Transverse colon (tissue), 4 donors: ENCODE results near the gene IFNGR1. TPM values are rescaled to one million over a fixed set of nuclear protein-coding genes. Genes with fewer than 3 reads are reported as not detected.

Source experiments
- DNase-seq: peaks from one replicate; pipeline ENCODE4 v3.0.0-alpha.2; 2019
- H3K27ac ChIP-seq, 4 donors: fragments of 200-600 bp; sonication (generic); 2 replicates each; pipeline ENCODE4 v1.5.1; 2016 to 2018; ENCODE audit warnings: inconsistent platforms in 4 of 4
- H3K27me3 ChIP-seq: fragments of 200-600 bp; sonication (generic); 2 replicates; pipeline ENCODE4 v1.5.1; 2017; ENCODE audit warnings: inconsistent platforms
- H3K36me3 ChIP-seq, 4 donors: fragments of 200-600 bp; sonication (generic); 2 replicates each; pipeline ENCODE4 v1.5.1; 2017 to 2019; ENCODE audit warnings: inconsistent platforms in 4 of 4
- H3K4me1 ChIP-seq, 4 donors: fragments of 200-600 bp; sonication (generic); 2 replicates each; pipeline ENCODE4 v1.5.1; 2017 to 2020; ENCODE audit warnings: inconsistent platforms in 4 of 4
- H3K4me3 ChIP-seq, 4 donors: fragments of 200-600 bp; sonication (generic); 1 replicate in 1 of 4; 2 replicates in 3 of 4; pipeline versions ENCODE4 v1.5.1 to v1.6.1; 2017 to 2019; ENCODE audit warnings: inconsistent platforms in 4 of 4
- H3K9me3 ChIP-seq, 2 donors: fragments of 200-600 bp; sonication (generic); 2 replicates each; pipeline ENCODE4 v1.5.1; 2017 to 2019; ENCODE audit warnings: inconsistent platforms in 2 of 2
- CTCF ChIP-seq, 5 experiments: fragments of 200-600 bp in 3 of 5; fragments of 450-650 bp in 2 of 5; sonication (generic) in 3 of 5; IDR thresholded peaks; 1 replicate in 2 of 5; 2 replicates in 3 of 5; pipeline ENCODE4 v1.5.1; 2016 to 2017; ENCODE audit warnings: antibody characterized with exemption in 5 of 5, inconsistent platforms in 3 of 5, mild to moderate bottlenecking in 2 of 5, moderate library complexity in 1 of 5
- EP300 ChIP-seq: sonication (generic); formaldehyde crosslinking; IDR thresholded peaks from one replicate; pipeline ENCODE4 v1.6.1; 2017; ENCODE audit warnings: antibody characterized with exemption, low read depth
- POLR2A ChIP-seq: fragments of 450-650 bp; IDR thresholded peaks from one replicate; pipeline ENCODE4 v1.6.1; 2016; ENCODE audit warnings: antibody characterized with exemption, mild to moderate bottlenecking, moderate library complexity
- POLR2AphosphoS5 ChIP-seq, 3 donors: sonication (generic); formaldehyde crosslinking; IDR thresholded peaks; one replicate each; pipeline ENCODE4 v1.6.1; 2016; ENCODE audit warnings: antibody characterized with exemption in 3 of 3
- WGBS, 2 donors: methylation state at CpG; one replicate each; pipeline ENCODE4 v1.1.5; 2018; ENCODE audit warnings: low coverage in 1 of 2; 5-methylcytosine and 5-hydroxymethylcytosine counted together
- in situ Hi-C, 4 donors: fragments of 200-750 bp; cut with MboI; loops; one replicate each; pipeline versions ENCODE4 v1.15.0 to v1.15.1; 2017; ENCODE audit warnings: low sequenced_read_pairs in 3 of 4, low pct_ligation_motif_present in 1 of 4, low pct_unique_long_range_greater_than_20kb in 1 of 4
- intact Hi-C: fragments of 100-400 bp; cut with DNase I; formaldehyde crosslinking; loops from one replicate; pipeline ENCODE4 v1.15.1; 2023; ENCODE audit warnings: low total_unique reads
- total RNA-seq, 4 donors: library from RNA; depleted of rRNA; stranded (reverse); fragments of >200 nt; gene quantifications; one replicate each; pipeline ENCODE4 v1.1.0, GENCODE V29; 2016

The IFNGR1 gene
- total RNA-seq, 4 donors from 2014 or later = 7.0 to 116 (median 86.8) TPM

- peak in 1 of 5 experiments; percentile 10 for TF ChIP-seq CTCF (IDR thresholded peaks at IDR 0.05)
- no peak for TF ChIP-seq POLR2AphosphoS5 (IDR thresholded peaks at IDR 0.05)
- no peak for DNase-seq
- in situ Hi-C loops = no loop called here
- H3K4me3 ChIP-seq = no peak overlapping the region
- WGBS, 2 donors = 86 to 87% methylated on average over 6 of the region's 6 CpGs
- H3K36me3 ChIP-seq = peaks cover 0 to 86% (median 35%) of the 10 kb centered on the region in 4 donors
- no peak overlapping the region for H3K27ac ChIP-seq
- intact Hi-C loops = no loop called here
- H3K9me3 ChIP-seq = no peaks in the 10 kb centered on the region
- H3K27me3 ChIP-seq = no peaks in the 10 kb centered on the region
- peaks cover 0 to 6% (median 0%) of the 10 kb centered on the region in 4 donors for H3K4me1 ChIP-seq
Observed at GRCh38 chr6:137202078-137202477, 17.1 kb downstream of the IFNGR1 start.

DNA sequence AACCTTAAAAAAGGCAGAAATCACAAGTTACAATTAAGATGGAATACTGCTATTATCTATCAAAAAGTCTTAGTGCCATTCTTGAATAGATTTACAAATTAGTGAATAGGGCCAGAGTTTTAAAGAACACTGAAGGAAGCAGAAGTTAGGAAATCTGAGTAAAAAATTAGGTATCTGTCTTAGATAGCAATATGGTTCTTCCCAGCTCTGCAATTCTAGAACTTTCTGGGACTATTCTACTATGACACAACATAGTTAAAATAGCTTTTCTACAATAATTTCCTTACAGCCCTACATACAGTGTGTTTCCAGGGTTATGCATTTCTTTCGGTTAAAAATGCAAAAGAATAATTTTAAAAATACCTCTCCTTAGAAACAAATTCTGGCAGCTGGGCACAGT lies 18.2 kb downstream of the IFNGR1 start:
- in situ Hi-C loops = no loop called here
- Histone ChIP-seq H3K9me3 (no peaks in the 10 kb centered on the region), H3K27me3 (no peaks in the 10 kb centered on the region), H3K4me3 (no peak overlapping the region), H3K36me3 (peaks cover 0 to 81% (median 34%) of the 10 kb centered on the region in 4 donors), H3K4me1 (peaks cover 0 to 7% (median 0%) of the 10 kb centered on the region in 4 donors), H3K27ac (no peak overlapping the region)
- DNase-seq = no peak
- WGBS, 2 donors = 91 to 95% methylated on average over 1 of the region's 1 CpG
- intact Hi-C loops = no loop called here
- TF ChIP-seq POLR2AphosphoS5 (IDR thresholded peaks at IDR 0.05) = no peak
- no peak for TF ChIP-seq EP300
- no peak for TF ChIP-seq CTCF (IDR thresholded peaks at IDR 0.05)
- no peak for TF ChIP-seq POLR2A

DNA sequence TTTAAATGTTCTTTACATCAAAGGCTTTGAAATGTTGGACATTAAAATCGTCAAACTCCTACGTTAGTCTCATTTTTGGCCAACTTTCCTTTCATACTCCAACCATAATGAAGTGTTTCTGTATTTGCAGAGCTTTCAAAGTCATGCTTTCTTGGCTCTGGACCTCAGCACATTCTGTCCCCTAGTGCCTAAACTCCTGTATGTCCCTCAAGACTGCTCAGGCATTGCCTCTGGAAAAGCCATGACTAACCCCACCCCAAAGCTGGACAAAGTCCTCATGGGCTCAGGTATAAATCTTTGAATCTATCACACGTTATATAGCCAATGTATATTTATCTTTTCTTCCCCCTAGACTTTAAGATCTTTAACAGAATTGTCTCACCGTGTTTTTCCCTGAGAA lies 18.9 kb downstream of the IFNGR1 start:
- peaks cover 0 to 73% (median 30%) of the 10 kb centered on the region in 4 donors for H3K36me3 ChIP-seq
- no peaks in the 10 kb centered on the region for H3K9me3 ChIP-seq
- no peak overlapping the region for H3K4me3 ChIP-seq
- in situ Hi-C loops (no loop called here), intact Hi-C loops (no loop called here)
- H3K27me3 ChIP-seq = no peaks in the 10 kb centered on the region
- no peak overlapping the region for H3K27ac ChIP-seq
- WGBS, 2 donors = 71 to 87% methylated on average over 3 to 4 of the region's 4 CpGs
- peaks cover 0 to 8% (median 0%) of the 10 kb centered on the region in 4 donors for H3K4me1 ChIP-seq
- DNase-seq = no peak
- TF ChIP-seq POLR2A = no peak
- TF ChIP-seq CTCF (IDR thresholded peaks at IDR 0.05) = no peak
- TF ChIP-seq EP300 = no peak
- no peak for TF ChIP-seq POLR2AphosphoS5 (IDR thresholded peaks at IDR 0.05)

- TF ChIP-seq EP300 (no peak), POLR2AphosphoS5 (IDR thresholded peaks at IDR 0.05) (no peak), CTCF (IDR thresholded peaks at IDR 0.05) (no peak)
- H3K27ac ChIP-seq = no peak overlapping the region
- H3K9me3 ChIP-seq = no peaks in the 10 kb centered on the region
- DNase-seq = no peak
- H3K27me3 ChIP-seq = no peaks in the 10 kb centered on the region
- H3K4me3 ChIP-seq = no peak overlapping the region
- intact Hi-C loops = no loop called here
- peaks cover 0 to 8% (median 0%) of the 10 kb centered on the region in 4 donors for H3K4me1 ChIP-seq
- peaks cover 0 to 50% (median 20%) of the 10 kb centered on the region in 4 donors for H3K36me3 ChIP-seq
- in situ Hi-C loops = no loop called here
- WGBS, 2 donors = 88 to 94% methylated on average over 9 to 11 of the region's 11 CpGs
Observed at GRCh38 chr6:137197684-137198645, 21.2 kb downstream of the IFNGR1 start.
